ENCODE results near the gene CLUH.
"Not testable (repeated sequence)": the region's sequence is repeated elsewhere in the genome, so short reads cannot be mapped to it uniquely, and the experiment has no call there.

CLUH gene

GRCh38 chr17:2683912-2684311 lies 27.7 kb downstream of the CLUH start:
- DNase-seq (ENCODE audit: extremely low spot score) = no peak
- CTCF ChIA-PET = interaction anchor here (1.5 to 2.3 kb wide), 2 partner anchors 9 to 17 kb away, joined by 4 to 14 read pairs; no protein-coding TSS in a partner anchor
- POLR2A ChIA-PET = no interaction called here
- TF ChIP-seq, protein P1, sequence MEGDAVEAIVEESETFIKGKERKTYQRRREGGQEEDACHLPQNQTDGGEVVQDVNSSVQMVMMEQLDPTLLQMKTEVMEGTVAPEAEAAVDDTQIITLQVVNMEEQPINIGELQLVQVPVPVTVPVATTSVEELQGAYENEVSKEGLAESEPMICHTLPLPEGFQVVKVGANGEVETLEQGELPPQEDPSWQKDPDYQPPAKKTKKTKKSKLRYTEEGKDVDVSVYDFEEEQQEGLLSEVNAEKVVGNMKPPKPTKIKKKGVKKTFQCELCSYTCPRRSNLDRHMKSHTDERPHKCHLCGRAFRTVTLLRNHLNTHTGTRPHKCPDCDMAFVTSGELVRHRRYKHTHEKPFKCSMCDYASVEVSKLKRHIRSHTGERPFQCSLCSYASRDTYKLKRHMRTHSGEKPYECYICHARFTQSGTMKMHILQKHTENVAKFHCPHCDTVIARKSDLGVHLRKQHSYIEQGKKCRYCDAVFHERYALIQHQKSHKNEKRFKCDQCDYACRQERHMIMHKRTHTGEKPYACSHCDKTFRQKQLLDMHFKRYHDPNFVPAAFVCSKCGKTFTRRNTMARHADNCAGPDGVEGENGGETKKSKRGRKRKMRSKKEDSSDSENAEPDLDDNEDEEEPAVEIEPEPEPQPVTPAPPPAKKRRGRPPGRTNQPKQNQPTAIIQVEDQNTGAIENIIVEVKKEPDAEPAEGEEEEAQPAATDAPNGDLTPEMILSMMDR (IDR thresholded peaks at IDR 0.05; ENCODE audit: control extremely low read depth, extremely low read depth, low read depth, missing control alignments) = no peak

- DNase-seq (ENCODE audit: extremely low spot score) = no peak
- POLR2A ChIA-PET = no interaction called here
- TF ChIP-seq, protein P1 (IDR thresholded peaks at IDR 0.05; ENCODE audit: control extremely low read depth, extremely low read depth, low read depth, missing control alignments) = no peak
- CTCF ChIA-PET = interaction anchor here (1.5 kb wide), 1 partner anchor 25 kb away, joined by 3 read pairs; no protein-coding TSS in a partner anchor
These were observed 29.2 kb downstream of the CLUH start for GRCh38 chr17:2682176-2682938.

DNA sequence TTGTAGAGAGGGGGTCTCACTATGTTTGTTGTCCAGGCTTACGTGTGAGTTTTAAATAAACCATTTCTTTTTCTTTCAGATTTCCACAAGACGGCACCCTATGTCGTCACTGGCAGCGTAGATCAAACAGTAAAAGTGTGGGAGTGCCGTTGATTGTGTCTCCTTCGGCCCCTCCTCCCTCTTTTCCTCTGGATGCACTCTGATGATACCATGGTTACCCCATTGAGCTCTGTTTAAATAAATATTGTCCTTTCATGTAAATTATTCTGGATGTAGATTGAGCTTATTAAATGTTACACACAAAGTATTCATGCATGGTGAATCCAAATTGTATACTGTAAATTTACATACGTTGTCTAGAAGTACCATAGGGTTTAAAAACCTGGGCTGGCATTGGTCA lies 29.9 kb downstream of the CLUH start:
- no peak for DNase-seq (ENCODE audit: extremely low spot score)
- POLR2A ChIA-PET = no interaction called here
- TF ChIP-seq, protein P1 (IDR thresholded peaks at IDR 0.05; ENCODE audit: control extremely low read depth, extremely low read depth, low read depth, missing control alignments) = no peak
- CTCF ChIA-PET = interaction anchor here (1.5 kb wide), 1 partner anchor 26 kb away, joined by 3 read pairs; no protein-coding TSS in a partner anchor

- TF ChIP-seq, protein P1 (IDR thresholded peaks at IDR 0.05; ENCODE audit: control extremely low read depth, extremely low read depth, low read depth, missing control alignments) = no peak
- ChIA-PET CTCF (interaction anchor here (1.5 kb wide), 1 partner anchor 27 kb away, joined by 3 read pairs; no protein-coding TSS in a partner anchor), POLR2A (no interaction called here)
- DNase-seq (ENCODE audit: extremely low spot score) = no peak
These were observed 30.6 kb downstream of the CLUH start for GRCh38 chr17:2680961-2681360.

GRCh38 chr17:2679247-2679646 lies 32.3 kb downstream of the CLUH start:
- CTCF ChIA-PET, POLR2A ChIA-PET: not testable (repeated sequence)

GRCh38 chr17:2672026-2672425 lies 39.5 kb downstream of the CLUH start:
- CTCF ChIA-PET = interaction anchor here (1.2 kb wide), 1 partner anchor 79 kb away, joined by 3 read pairs; the partner anchor contains the start of gene PAFAH1B1
- TF ChIP-seq, protein P1 (IDR thresholded peaks at IDR 0.05; ENCODE audit: control extremely low read depth, extremely low read depth, low read depth, missing control alignments) = no peak
- DNase-seq (ENCODE audit: extremely low spot score) = no peak
- POLR2A ChIA-PET = no interaction called here

More at GRCh38 chr17:2679247-2679646, 32.3 kb downstream of the CLUH start:
- not testable (repeated sequence) for DNase-seq (ENCODE audit: extremely low spot score)

GRCh38 chr17:2660410-2660809 lies 51.2 kb downstream of the CLUH start:
- CTCF ChIA-PET; POLR2A ChIA-PET; DNase-seq (ENCODE audit: extremely low spot score): not testable (repeated sequence)

GRCh38 chr17:2659337-2659736 lies 52.2 kb downstream of the CLUH start:
- DNase-seq (ENCODE audit: extremely low spot score); POLR2A ChIA-PET; CTCF ChIA-PET: not testable (repeated sequence)

Measured in GM10248 (cell line).